H1 (cell line): ENCODE results near the gene BICDL1. TPM values are rescaled to one million over a fixed set of nuclear protein-coding genes. Genes with fewer than 3 reads are reported as not detected.
A peak's percentile ranks its signal among the peaks of the same experiment; 100 is the strongest.

Experiments used
- CTCF ChIA-PET: fragments of 300-600 bp; sonication (Branson Sonifier 250); formaldehyde crosslinking; loops from one replicate; lab custom pipeline; 2021; ENCODE audit not compliant: partially characterized antibody; lab: Charles Lee
- POLR2A ChIA-PET: fragments of 300-600 bp; sonication (Branson Sonifier 250); formaldehyde crosslinking; loops from one replicate; lab custom pipeline; 2021; ENCODE audit warnings: inconsistent platforms; ENCODE audit not compliant: partially characterized antibody; lab: Charles Lee
- DNase-seq, 2 experiments: peaks; one replicate each; pipeline versions ENCODE4 v3.0.0 to v3.0.0-alpha.2; 2010 to 2022; ENCODE audit warnings: low spot score in 2 of 2, low read depth in 1 of 2, mixed read lengths in 1 of 2
- FAIRE-seq: peaks from 2 replicates; lab custom pipeline; 2011; peaks lifted over from hg19 to GRCh38; lab: Jason Lieb, UNC
- H2AFZ ChIP-seq: 2 replicates; pipeline ENCODE4 v1.8.1; 2012; ENCODE audit warnings: low read length, inconsistent platforms
- H2AK5ac ChIP-seq: 2 replicates; pipeline ENCODE4 v1.6.1; 2013; ENCODE audit warnings: low read depth, low read length
- H2BK120ac ChIP-seq: replicated peaks from 2 replicates; pipeline ENCODE3; 2013; ENCODE audit warnings: low read depth, low read length, inconsistent platforms
- H2BK12ac ChIP-seq: 2 replicates; pipeline ENCODE4 v1.6.1; 2013; ENCODE audit warnings: low read depth, low read length
- H2BK15ac ChIP-seq: 2 replicates; pipeline ENCODE4 v1.6.1; 2013; ENCODE audit warnings: low read length
- H2BK20ac ChIP-seq: 2 replicates; pipeline ENCODE4 v1.6.1; 2013; ENCODE audit warnings: low read length
- H2BK5ac ChIP-seq: 2 replicates; pipeline ENCODE4 v1.6.1; 2013; ENCODE audit warnings: low read depth, low read length
- H3K14ac ChIP-seq: 2 replicates; pipeline ENCODE4 v1.6.1; 2013; ENCODE audit warnings: inconsistent platforms; ENCODE audit not compliant: insufficient read length
- H3K18ac ChIP-seq: 2 replicates; pipeline ENCODE4 v1.6.1; 2013; ENCODE audit warnings: low read length; ENCODE audit errors: extremely low read depth
- H3K23ac ChIP-seq: 2 replicates; pipeline ENCODE4 v1.6.1; 2013; ENCODE audit warnings: inconsistent platforms; ENCODE audit not compliant: insufficient read length
- H3K23me2 ChIP-seq: 2 replicates; pipeline ENCODE4 v1.6.1; 2013; ENCODE audit warnings: low read depth, low read length
- H3K27ac ChIP-seq: 2 replicates; pipeline ENCODE4 v1.6.1; 2011; ENCODE audit warnings: low read depth, low read length, inconsistent platforms
- H3K27me3 ChIP-seq, 4 experiments: replicated peaks in 1 of 4; 1 replicate in 1 of 4; 2 replicates in 3 of 4; pipeline versions ENCODE4 v1.6.1 to v1.8.1; 2011 to 2013; ENCODE audit warnings: low read length in 3 of 4, mild to moderate bottlenecking in 3 of 4, inconsistent platforms in 2 of 4, mixed read lengths in 2 of 4, moderate library complexity in 1 of 4; ENCODE audit not compliant: control insufficient read depth in 3 of 4, insufficient read depth in 3 of 4; ENCODE audit errors: extremely low read depth in 1 of 4
- H3K36me3 ChIP-seq, 4 experiments: 2 replicates each; pipeline versions ENCODE4 v1.6.1 to v1.8.1; 2011 to 2013; ENCODE audit warnings: mild to moderate bottlenecking in 4 of 4, low read length in 3 of 4, moderate library complexity in 2 of 4, control low read depth in 1 of 4, inconsistent platforms in 1 of 4; ENCODE audit not compliant: insufficient read depth in 4 of 4, control insufficient read depth in 2 of 4
- H3K4ac ChIP-seq: replicated peaks from 2 replicates; pipeline ENCODE3; 2013; ENCODE audit warnings: low read length, low read depth, mixed read lengths, inconsistent platforms; ENCODE audit not compliant: insufficient read length
- H3K4me1 ChIP-seq, 4 experiments: replicated peaks in 1 of 4; 1 replicate in 1 of 4; 2 replicates in 3 of 4; pipeline versions ENCODE4 v1.6.1 to v1.8.1; 2011 to 2013; ENCODE audit warnings: low read length in 3 of 4, inconsistent platforms in 2 of 4, mixed read lengths in 1 of 4; ENCODE audit not compliant: insufficient read depth in 4 of 4, control insufficient read depth in 3 of 4
- H3K4me2 ChIP-seq, 2 experiments: 2 replicates each; pipeline versions ENCODE4 v1.6.1 to v1.8.1; 2011 to 2013; ENCODE audit warnings: low read depth in 2 of 2, low read length in 2 of 2, control low read depth in 1 of 2, inconsistent platforms in 1 of 2, mild to moderate bottlenecking in 1 of 2; ENCODE audit not compliant: insufficient read depth in 1 of 2
- H3K4me3 ChIP-seq, 4 experiments: fragments of 200-600, 300-600 bp in 1 of 4; sonication (generic), shearing (Covaris generic), sonication (Bioruptor Twin) in 1 of 4; 2 replicates each; pipeline versions ENCODE4 v1.5.1 to v1.8.1; 2011 to 2016; ENCODE audit warnings: low read length in 4 of 4, low read depth in 3 of 4, control low read depth in 2 of 4, inconsistent platforms in 2 of 4, mild to moderate bottlenecking in 2 of 4, mixed read lengths in 1 of 4, moderate library complexity in 1 of 4; ENCODE audit not compliant: insufficient read depth in 2 of 4; ENCODE audit errors: extremely low read depth in 1 of 4
- H3K56ac ChIP-seq: replicated peaks from 2 replicates; pipeline ENCODE3; 2013; ENCODE audit warnings: low read depth, mild to moderate bottlenecking, mixed read lengths, low read length, inconsistent platforms; ENCODE audit not compliant: insufficient read length
- H3K79me1 ChIP-seq: 2 replicates; pipeline ENCODE4 v1.6.1; 2013; ENCODE audit warnings: low read depth, low read length, control low read depth
- H3K79me2 ChIP-seq, 2 experiments: 2 replicates each; pipeline versions ENCODE4 v1.6.1 to v1.8.1; 2012 to 2013; ENCODE audit warnings: low read length in 2 of 2, mild to moderate bottlenecking in 2 of 2, inconsistent platforms in 1 of 2; ENCODE audit not compliant: insufficient read depth in 2 of 2, control insufficient read depth in 1 of 2
- H3K9ac ChIP-seq, 4 experiments: replicated peaks in 1 of 4; 1 replicate in 1 of 4; 2 replicates in 3 of 4; pipeline versions ENCODE4 v1.6.1 to v1.8.1; 2011 to 2013; ENCODE audit warnings: low read depth in 3 of 4, low read length in 3 of 4, control low read depth in 2 of 4, mild to moderate bottlenecking in 2 of 4, moderate library complexity in 2 of 4, inconsistent platforms in 1 of 4; ENCODE audit errors: extremely low read depth in 1 of 4
- H3K9me3 ChIP-seq, 2 experiments: 2 replicates each; pipeline versions ENCODE4 v1.6.1 to v1.8.1; 2012 to 2013; ENCODE audit warnings: mild to moderate bottlenecking in 2 of 2, moderate library complexity in 2 of 2, control low read depth in 1 of 2, inconsistent platforms in 1 of 2, low read depth in 1 of 2, low read length in 1 of 2, mixed read lengths in 1 of 2; ENCODE audit not compliant: insufficient read depth in 2 of 2
- H4K20me1 ChIP-seq, 2 experiments: replicated peaks in 1 of 2; 2 replicates each; pipeline versions ENCODE3 to v1.8.1; 2011 to 2013; ENCODE audit warnings: inconsistent platforms in 2 of 2, low read length in 2 of 2, mild to moderate bottlenecking in 1 of 2; ENCODE audit not compliant: insufficient read depth in 2 of 2, control insufficient read depth in 1 of 2
- H4K5ac ChIP-seq: 2 replicates; pipeline ENCODE4 v1.6.1; 2013; ENCODE audit warnings: low read length, low read depth, mixed read lengths, inconsistent platforms; ENCODE audit not compliant: insufficient read length
- H4K8ac ChIP-seq: 2 replicates; pipeline ENCODE4 v1.8.0; 2013; ENCODE audit warnings: mild to moderate bottlenecking, moderate library complexity, low read length, inconsistent platforms; ENCODE audit not compliant: insufficient read depth; ENCODE audit errors: extremely low read depth
- H4K91ac ChIP-seq: replicated peaks from 2 replicates; pipeline ENCODE3; 2013; ENCODE audit warnings: low read length, mixed read lengths, inconsistent platforms; ENCODE audit not compliant: insufficient read length
- CHD2 ChIP-seq: IDR thresholded peaks from 2 replicates; pipeline ENCODE4 v1.6.1; 2012; ENCODE audit warnings: low read length, improper control_type of control experiment
- EGR1 ChIP-seq: IDR thresholded peaks from 2 replicates; pipeline ENCODE4 v1.6.1; 2011; ENCODE audit warnings: low read depth, low read length, borderline replicate concordance
- EZH2 ChIP-seq: fragments of 200-600 bp; sonication (generic); IDR thresholded peaks from 2 replicates; pipeline ENCODE4 v1.7.1; 2012; ENCODE audit warnings: low read depth, mild to moderate bottlenecking, moderate library complexity, low read length, inconsistent platforms; ENCODE audit not compliant: severe bottlenecking
- JUN ChIP-seq: IDR thresholded peaks from 2 replicates; pipeline ENCODE4 v1.6.1; 2011; ENCODE audit warnings: low read depth, mild to moderate bottlenecking, improper control_type of control experiment, low read length
- JUND ChIP-seq: IDR thresholded peaks from 2 replicates; pipeline ENCODE4 v1.6.1; 2011; ENCODE audit warnings: mild to moderate bottlenecking, improper control_type of control experiment, low read length
- KDM1A ChIP-seq: fragments of 200-600, 300-600 bp; sonication (generic); IDR thresholded peaks from 2 replicates; pipeline ENCODE4 v1.7.1; 2016; ENCODE audit warnings: mild to moderate bottlenecking, low read length, borderline replicate concordance
- NANOG ChIP-seq: IDR thresholded peaks from 2 replicates; pipeline ENCODE4 v1.6.1; 2011; ENCODE audit warnings: low read length, low read depth, mild to moderate bottlenecking, inconsistent platforms; ENCODE audit not compliant: insufficient read depth, poor library complexity, severe bottlenecking
- SIRT6 ChIP-seq: IDR thresholded peaks from one replicate; pipeline ENCODE4 v1.7.1; 2012; ENCODE audit warnings: low read length, inconsistent platforms
- SP4 ChIP-seq: IDR thresholded peaks from 2 replicates; pipeline ENCODE4 v1.6.1; 2012; ENCODE audit warnings: low read length, inconsistent platforms
- SUZ12 ChIP-seq: fragments of 200-600 bp; sonication (generic); IDR thresholded peaks from 2 replicates; pipeline ENCODE4 v1.6.1; 2012; ENCODE audit warnings: mild to moderate bottlenecking, inconsistent platforms, low read length, moderate library complexity, mixed read lengths
- YY1 ChIP-seq: IDR thresholded peaks from 2 replicates; pipeline ENCODE4 v1.6.1; 2011; ENCODE audit warnings: low read depth, mild to moderate bottlenecking, low read length
- WGBS, 2 experiments: shearing (Covaris generic) in 1 of 2; methylation state at CpG; one replicate each; pipeline versions ENCODE4 v1.1.6 to v1.1.7; 2013 to 2015; ENCODE audit warnings: low lambda C conversion rate in 2 of 2, mixed read lengths in 2 of 2, inconsistent platforms in 1 of 2, low coverage in 1 of 2, missing lambda C conversion rate in 1 of 2; ENCODE audit not compliant: insufficient replicate concordance in 2 of 2, insufficient coverage in 1 of 2, insufficient read length in 1 of 2; ENCODE audit errors: extremely low coverage in 1 of 2, missing lambda C conversion rate in 1 of 2; 5-methylcytosine and 5-hydroxymethylcytosine counted together
- polyA plus RNA-seq, 7 experiments: library from polyadenylated mRNA; depleted of rRNA in 3 of 7; stranded (reverse) in 5 of 7; unstranded in 2 of 7; fragments of >200 nt in 5 of 7; fragments of 200-250 nt in 2 of 7; gene quantifications; 1 replicate in 5 of 7; 2 replicates in 1 of 7; 4 replicates in 1 of 7; pipeline versions ENCODE4 v1.2.1 to v1.2.3, GENCODE V29; 2011 to 2013; ENCODE audit warnings: missing spikeins in 2 of 7, mixed read lengths in 2 of 7
- total RNA-seq: library from RNA; stranded (reverse); fragmentation: NEBNext Ultra II Directional; extraction: Animal tissue kit (Norgen Biotek cat#: 25700); gene quantifications from 2 replicates; pipeline ENCODE4 v1.2.1, GENCODE V29; 2021

Gene BICDL1
- total and polyA plus RNA-seq, 2 of the 8 experiments (the other 6 are each of a cell fraction or from before 2014, with no cell fraction given), result 17.2 to 25.9 TPM

DNA sequence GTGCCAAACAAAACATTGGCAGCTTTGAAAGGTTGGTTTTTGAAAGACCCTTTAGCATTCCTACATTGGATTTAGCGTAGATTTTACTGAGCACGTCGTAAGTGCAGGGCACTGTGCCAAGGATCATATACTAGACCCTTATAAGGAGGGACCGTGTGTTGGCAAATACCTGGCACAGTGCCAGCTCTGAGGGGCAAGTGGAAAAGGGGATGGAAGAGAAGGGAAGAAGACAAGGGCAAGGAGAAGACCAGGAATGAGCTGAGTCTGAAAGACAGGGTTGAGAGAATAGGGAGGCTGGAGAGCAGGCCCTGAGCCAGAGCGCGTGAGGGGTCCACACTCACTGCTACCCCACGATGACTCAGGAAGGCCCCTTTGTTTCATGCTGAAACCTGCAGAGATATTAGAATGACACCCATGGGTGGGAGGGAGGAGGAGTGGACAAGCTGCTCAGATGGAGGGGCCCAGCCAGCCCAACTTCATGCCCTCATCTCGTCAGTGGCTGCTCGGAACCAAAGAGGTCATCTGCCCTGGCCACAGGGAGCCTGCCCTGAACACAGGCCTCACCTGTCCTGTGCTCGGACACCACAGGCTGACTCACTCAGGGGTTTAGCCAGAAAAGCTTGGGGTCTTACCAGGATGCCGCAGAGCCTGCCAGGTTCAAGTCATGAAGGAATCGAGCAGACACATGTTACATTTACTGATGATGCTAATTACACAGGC is 102.5 kb downstream of the BICDL1 start:
- Histone ChIP-seq H3K27me3 (no peaks in the 10 kb centered on the region), H3K23ac (no peak overlapping the region), H3K4ac (no peak overlapping the region), H3K4me2 (no peak overlapping the region), H3K36me3 (peaks cover 0 to 2% (median under 1%) of the 10 kb centered on the region in 4 experiments; a peak in 2 of 8 replicates), H2BK12ac (no peak overlapping the region), H2BK5ac (peak overlapping the region; percentile 66; the same call in 1 of the 2 replicates), H4K5ac (no peak overlapping the region), H3K9me3 (no peaks in the 10 kb centered on the region), H3K56ac (no peak overlapping the region), H3K27ac (no peak overlapping the region), H3K23me2 (peaks cover 3% of the 10 kb centered on the region; the same call in 1 of the 2 replicates), H3K14ac (no peak overlapping the region), H3K79me1 (no peaks in the 10 kb centered on the region), H4K8ac (no peak overlapping the region), H2BK15ac (0 out of 2 replicates have a peak overlapping the region, but pooled peaks have one; percentile 46), H3K4me1 (peaks cover 6 to 47% (median 35%) of the 10 kb centered on the region in 4 experiments), H2AK5ac (no peak overlapping the region), H2AFZ (no peak overlapping the region), H4K91ac (no peak overlapping the region), H3K9ac (no peak overlapping the region), H3K79me2 (no peaks in the 10 kb centered on the region), H3K4me3 (no peak overlapping the region), H2BK20ac (no peak overlapping the region), H4K20me1 (peaks cover 0 to 4% of the 10 kb centered on the region in 2 experiments), H3K18ac (no peak overlapping the region), H2BK120ac (no peak overlapping the region)
- no peak for DNase-seq
- no peak for FAIRE-seq
- TF ChIP-seq EGR1, result no peak
- TF ChIP-seq JUND, result no peak
- no peak for TF ChIP-seq KDM1A
- TF ChIP-seq NANOG, result no peak
- TF ChIP-seq CHD2, result no peak
- no peak for TF ChIP-seq SIRT6
- no peak for TF ChIP-seq YY1
- TF ChIP-seq JUN, result no peak
- TF ChIP-seq EZH2, result no peak
- no peak for TF ChIP-seq SUZ12
- TF ChIP-seq SP4, result no peak
- ChIA-PET POLR2A (interaction anchor here (0.8 to 11.7 kb wide), 8 partner anchors 10 to 109 kb away, joined by 3 to 96 read pairs (median 4); partner anchors contain the start of genes RAB35 and RPLP0), CTCF (interaction anchor here (0.6 to 2.6 kb wide), 5 partner anchors 8 to 111 kb away, joined by 3 to 12 read pairs (median 3); partner anchors contain the start of genes BICDL1 and RAB35)
- whole genome bisulfite sequencing, 2 experiments, result 88% methylated on average over 12 of the region's 12 CpGs; no CpG with 5 or more reads in 1 of the 2 experiments
